KBM-7 (cell line): Measurements from ENCODE around the gene AGBL4.

Experiments used
- DNase-seq: peaks from one replicate; pipeline ENCODE4 v3.0.0-alpha.2; 2015
- in situ Hi-C: fragments of 300-500 bp; cut with MboI; formaldehyde crosslinking; loops from 2 replicates; pipeline ENCODE4 v1.14.3; 2020; ENCODE audit warnings: low sequenced_read_pairs, low pct_unique_long_range_greater_than_20kb, mixed read lengths

Gene AGBL4

GRCh38 chr1:48570568-48570967 is 1453.2 kb downstream of the AGBL4 start:
- no peak for DNase-seq
- in situ Hi-C loops: no loop called here

GRCh38 chr1:48568501-48568900 is 1455.3 kb downstream of the AGBL4 start:
- DNase-seq: no peak
- in situ Hi-C loops: no loop called here

GRCh38 chr1:48566492-48566891 is 1457.3 kb downstream of the AGBL4 start:
- in situ Hi-C loops: no loop called here
- no peak for DNase-seq

DNA sequence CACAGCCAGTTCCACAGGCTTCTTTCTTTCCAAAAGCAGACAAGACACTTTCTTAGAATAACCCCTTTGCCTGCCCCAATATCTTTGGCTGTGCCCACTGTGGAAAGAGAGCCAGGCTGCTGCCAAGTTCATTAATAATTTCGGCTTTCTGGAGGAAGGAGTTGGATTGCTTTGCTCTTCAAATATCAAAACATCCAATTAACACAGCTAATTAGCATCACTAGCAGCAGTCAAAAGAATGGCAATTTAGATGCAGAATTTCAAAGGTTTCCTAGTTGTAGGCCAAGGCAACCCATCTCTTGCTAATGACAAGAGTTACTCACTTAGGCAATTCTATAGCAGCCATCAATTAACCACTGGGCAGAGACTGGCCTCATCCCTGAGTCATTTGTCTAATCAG is 1460.7 kb downstream of the AGBL4 start:
- in situ Hi-C loops: no loop called here

DNA sequence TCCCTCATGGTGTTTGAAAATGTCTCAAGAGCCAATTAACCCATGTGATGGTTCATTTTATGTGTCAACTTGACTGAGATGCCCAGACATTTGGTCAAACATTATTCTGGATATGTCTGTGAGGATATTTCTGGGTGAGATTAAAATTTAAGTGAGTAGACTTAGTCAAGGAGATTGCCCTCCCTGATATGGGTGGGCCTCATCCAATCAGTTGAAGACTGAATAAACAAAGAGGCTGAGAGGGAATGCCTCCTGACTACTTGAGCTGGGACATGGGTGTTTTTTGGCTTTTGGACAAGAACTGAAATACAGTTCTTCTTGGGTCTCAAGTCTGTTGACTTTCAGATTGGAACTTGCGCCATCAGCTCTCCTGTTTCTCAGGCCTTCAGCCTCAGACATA is 1462.3 kb downstream of the AGBL4 start:
- in situ Hi-C loops: no loop called here
- no peak for DNase-seq

More for the DNA sequence above, 1460.7 kb downstream of the AGBL4 start:
- no peak for DNase-seq

- no peak for DNase-seq
- in situ Hi-C loops: no loop called here
Observed at GRCh38 chr1:48560577-48560976, 1463.2 kb downstream of the AGBL4 start.

- in situ Hi-C loops: no loop called here
- no peak for DNase-seq
Observed at GRCh38 chr1:48560116-48560515, 1463.6 kb downstream of the AGBL4 start.

- DNase-seq: no peak
- in situ Hi-C loops: no loop called here
Observed at GRCh38 chr1:48558366-48558765, 1465.4 kb downstream of the AGBL4 start.

GRCh38 chr1:48556186-48556850 is 1467.4 kb downstream of the AGBL4 start:
- in situ Hi-C loops: no loop called here
- DNase-seq: no peak

DNA sequence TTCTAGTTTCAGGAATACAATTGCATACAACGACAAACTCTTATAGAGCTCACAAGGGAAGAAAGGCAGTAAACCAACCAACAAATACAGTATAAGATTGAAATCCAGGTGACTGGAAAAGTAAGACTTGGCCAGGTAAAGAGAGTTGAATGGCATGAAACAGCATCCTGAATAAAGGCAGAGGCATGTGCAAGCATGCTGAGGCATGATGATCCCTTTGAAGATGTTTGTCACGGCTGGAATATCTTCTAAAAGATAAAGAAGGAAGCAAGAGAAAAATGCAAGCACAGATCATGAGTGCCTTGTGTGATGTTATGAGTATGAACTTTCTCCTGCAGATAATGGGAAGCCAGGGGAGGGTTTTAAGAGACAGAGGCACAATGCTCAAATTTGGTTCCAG is 1468.5 kb downstream of the AGBL4 start:
- in situ Hi-C loops: no loop called here
- DNase-seq: no peak

- no peak for DNase-seq
- in situ Hi-C loops: no loop called here
Observed at GRCh38 chr1:48552903-48553606, 1470.7 kb downstream of the AGBL4 start.

DNA sequence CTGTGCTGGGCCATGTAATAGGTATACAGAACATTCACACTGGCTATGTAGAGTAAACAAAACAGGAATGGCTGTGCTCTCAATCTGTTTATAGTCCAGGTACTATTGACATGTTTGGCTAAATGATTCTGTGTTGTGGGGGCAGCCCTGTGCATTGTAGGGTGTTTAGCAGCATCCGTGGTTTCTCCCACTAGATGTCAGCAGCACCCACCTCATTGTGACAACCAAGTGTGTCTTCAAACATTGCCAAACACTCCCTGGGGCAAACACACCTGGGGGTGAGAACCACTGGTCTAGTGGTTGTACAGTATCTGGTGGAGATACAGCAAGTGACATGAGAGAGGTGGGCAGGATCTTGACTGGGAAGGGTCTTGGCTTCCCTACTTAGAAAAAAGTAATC is 1471.3 kb downstream of the AGBL4 start:
- in situ Hi-C loops: no loop called here
- DNase-seq: peak; percentile 9

GRCh38 chr1:48548985-48549384 is 1474.8 kb downstream of the AGBL4 start:
- in situ Hi-C loops: no loop called here

GRCh38 chr1:48547561-48548220 is 1476.1 kb downstream of the AGBL4 start:
- in situ Hi-C loops: no loop called here
- DNase-seq: no peak

More at GRCh38 chr1:48548985-48549384, 1474.8 kb downstream of the AGBL4 start:
- no peak for DNase-seq

- DNase-seq: no peak
- in situ Hi-C loops: no loop called here
Observed at GRCh38 chr1:48543854-48544253, 1479.9 kb downstream of the AGBL4 start.

- DNase-seq: no peak
- in situ Hi-C loops: no loop called here
Observed at GRCh38 chr1:48540587-48540986, 1483.2 kb downstream of the AGBL4 start.

- no peak for DNase-seq
- in situ Hi-C loops: no loop called here
Observed at GRCh38 chr1:48536477-48536876, 1487.3 kb downstream of the AGBL4 start.

GRCh38 chr1:48532976-48533375 is 1490.8 kb downstream of the AGBL4 start:
- in situ Hi-C loops: no loop called here
- DNase-seq: no peak

DNA sequence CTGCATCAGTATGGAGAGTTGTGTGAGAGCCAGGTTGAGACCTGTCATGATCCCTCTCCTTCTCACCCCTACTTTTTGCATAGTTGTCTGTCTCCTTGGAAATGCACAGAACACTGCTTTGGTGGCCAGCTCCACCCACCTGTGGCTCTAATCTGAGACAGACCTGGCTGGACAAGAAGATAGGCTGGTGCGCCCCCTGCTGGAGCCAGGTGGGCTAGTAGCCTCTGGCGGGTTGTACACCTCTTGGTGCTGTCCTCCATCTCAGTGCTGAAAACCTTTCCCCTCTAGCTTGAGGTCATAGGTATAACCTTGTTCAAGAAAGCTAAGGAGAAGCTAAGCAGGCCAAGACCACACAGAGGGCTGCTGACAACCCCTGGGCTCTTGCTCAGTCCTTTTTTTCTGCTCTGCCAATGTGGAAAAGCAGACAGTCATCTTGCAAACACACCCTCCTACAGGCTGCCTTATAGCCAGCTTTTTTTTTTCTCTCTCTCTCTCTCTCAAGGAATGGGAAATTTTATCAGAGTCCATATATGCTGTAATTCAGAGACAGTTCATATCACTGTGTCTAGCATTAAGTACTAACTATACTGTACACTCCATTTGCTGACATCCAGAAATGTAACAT is 1492.9 kb downstream of the AGBL4 start:
- peak; percentile 57 for DNase-seq
- in situ Hi-C loops: no loop called here

DNA sequence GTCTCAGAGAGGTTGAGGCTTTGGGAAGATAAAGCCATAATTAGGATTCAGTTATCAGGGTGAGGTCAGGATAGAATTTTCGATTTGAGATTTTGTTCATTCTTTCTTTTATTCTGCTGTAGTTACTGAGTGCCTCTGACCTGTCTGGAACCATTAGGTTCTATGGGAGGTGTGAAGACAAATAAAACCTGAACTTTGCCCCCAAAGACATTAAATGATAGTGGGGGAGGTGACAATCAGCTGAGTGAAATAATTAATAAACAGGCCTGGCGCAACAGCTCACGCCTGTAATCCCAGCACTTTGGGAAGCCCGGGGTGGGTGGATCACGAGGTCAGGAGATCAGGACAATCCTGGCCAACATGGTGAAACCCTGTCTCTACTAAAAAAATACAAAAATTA is 1496.7 kb downstream of the AGBL4 start:
- DNase-seq: no peak
- in situ Hi-C loops: no loop called here
